Mammary epithelial cell (primary cell): Measurements from ENCODE around the gene GP2.

Source experiments
- CTCF ChIP-seq, 2 donors: IDR thresholded peaks in 1 of 2; conservative IDR thresholded peaks in 1 of 2; 2 replicates each; pipeline ENCODE4 v1.5.1; 2011 to 2012; ENCODE audit warnings: inconsistent platforms in 2 of 2, low read length in 2 of 2, mild to moderate bottlenecking in 2 of 2, control low read depth in 1 of 2, low read depth in 1 of 2; ENCODE audit not compliant: insufficient read depth in 1 of 2; ENCODE audit errors: extremely low read depth in 1 of 2
- EZH2 ChIP-seq: IDR thresholded peaks from 2 replicates; pipeline ENCODE4 v1.6.1; 2012; ENCODE audit warnings: low read length, inconsistent platforms, borderline replicate concordance

GRCh38 chr16:20359997-20360396 is 32.7 kb upstream of the GP2 start:
- TF ChIP-seq CTCF (conservative IDR thresholded peaks at IDR 0.05 in 1 of 2, IDR thresholded peaks at IDR 0.05 in 1 of 2; ENCODE audit: extremely low read depth in 1 of 2, insufficient read depth in 1 of 2, low read depth in 1 of 2, low read length in 2 of 2) = no peak
- TF ChIP-seq EZH2 = no peak
